Upper lobe of left lung (tissue), 6 donors: ENCODE data around the gene CTXN3. TPM values are rescaled to one million over a fixed set of nuclear protein-coding genes. Genes with fewer than 3 reads are reported as not detected.

Source experiments
- ATAC-seq, 2 donors: fragments of 200-7000 bp; cut with Tn5 transposase; one replicate each; pipeline ENCODE4 v1.9.1; 2022; ENCODE audit warnings: mild to moderate bottlenecking in 2 of 2, moderate library complexity in 2 of 2; ENCODE audit not compliant: low FRiP score in 2 of 2
- DNase-seq, 2 donors: peaks; one replicate each; pipeline ENCODE4 v3.0.0-alpha.2; 2019 to 2020
- H3K27ac ChIP-seq, 4 donors: fragments of 200-600 bp; sonication (generic); one replicate each; pipeline ENCODE4 v1.5.1; 2016 to 2019
- H3K27me3 ChIP-seq, 4 donors: fragments of 200-600 bp; sonication (generic); one replicate each; pipeline ENCODE4 v1.5.1; 2017 to 2019
- H3K36me3 ChIP-seq, 4 donors: fragments of 200-600 bp; sonication (generic); one replicate each; pipeline ENCODE4 v1.5.1; 2016 to 2019
- H3K4me1 ChIP-seq, 4 donors: fragments of 200-600 bp; sonication (generic); one replicate each; pipeline ENCODE4 v1.5.1; 2018 to 2019
- H3K4me3 ChIP-seq, 4 donors: fragments of 200-600 bp; sonication (generic); one replicate each; pipeline ENCODE4 v1.5.1; 2017 to 2019; ENCODE audit warnings: mild to moderate bottlenecking in 2 of 4, moderate library complexity in 1 of 4
- H3K9me3 ChIP-seq, 4 donors: fragments of 200-600 bp; sonication (generic); one replicate each; pipeline ENCODE4 v1.5.1; 2018 to 2019
- EP300 ChIP-seq, 4 donors: sonication (generic); formaldehyde crosslinking; IDR thresholded peaks; one replicate each; pipeline ENCODE4 v1.5.1; 2017; ENCODE audit warnings: antibody characterized with exemption in 4 of 4, control low read depth in 2 of 4
- POLR2A ChIP-seq, 4 donors: fragments of 450-650 bp; IDR thresholded peaks; one replicate each; pipeline ENCODE4 v1.5.1; 2016 to 2017; ENCODE audit warnings: antibody characterized with exemption in 4 of 4, mild to moderate bottlenecking in 2 of 4
- POLR2AphosphoS5 ChIP-seq, 2 donors: sonication (generic); formaldehyde crosslinking; IDR thresholded peaks; one replicate each; pipeline ENCODE4 v1.5.1; 2017; ENCODE audit warnings: antibody characterized with exemption in 2 of 2
- WGBS, 2 donors: methylation state at CpG; one replicate each; pipeline ENCODE4 v1.1.5; 2017 to 2018; 5-methylcytosine and 5-hydroxymethylcytosine counted together
- total RNA-seq, 6 donors: library from RNA; depleted of rRNA in 4 of 6; stranded (reverse); fragments of >200 nt in 4 of 6; gene quantifications; one replicate each; pipeline versions ENCODE4 v1.1.0 to v1.2.1, GENCODE V29; 2016 to 2021
- TF ChIP-seq, protein P1 (sequence below), 6 experiments: fragments of 450-650 bp in 4 of 6; fragments of 200-600 bp in 2 of 6; sonication (generic) in 2 of 6; IDR thresholded peaks; one replicate each; pipeline ENCODE4 v1.5.1; 2016 to 2019; ENCODE audit warnings: antibody characterized with exemption in 6 of 6
- donor health status: DM: no; HTN: no; CAD: no; lungs with moderate emphysema.
- donor health status: DM: no; HTN: yes; CAD: no; lungs with severe emphysema.

The CTXN3 gene
- total RNA-seq, 6 donors from 2014 or later = not detected

DNA sequence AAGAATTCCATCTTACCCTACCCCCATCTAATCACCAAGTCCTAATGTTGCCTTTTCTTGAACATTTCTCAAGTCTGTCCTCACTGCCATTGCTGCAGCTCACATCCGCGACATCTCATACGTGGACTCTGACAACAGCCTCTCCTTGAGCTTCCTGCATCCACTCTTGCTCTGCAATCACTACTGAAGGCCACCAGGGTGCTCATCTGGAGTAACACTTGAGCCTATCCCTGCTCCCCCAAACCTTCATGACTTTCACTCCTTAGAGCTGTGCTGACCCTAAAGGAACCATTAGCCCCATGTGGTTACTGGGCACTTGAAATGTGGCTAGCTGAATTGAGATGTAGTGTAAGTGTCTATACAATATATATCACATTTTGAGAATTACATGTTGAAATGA, 46.4 kb upstream of the CTXN3 start:
- no peaks in the 10 kb centered on the region for H3K4me1 ChIP-seq
- no peaks in the 10 kb centered on the region for H3K9me3 ChIP-seq
- no peaks in the 10 kb centered on the region for H3K27me3 ChIP-seq
- ATAC-seq = no peak
- no peak for DNase-seq
- H3K27ac ChIP-seq = no peak overlapping the region
- no peak overlapping the region for H3K4me3 ChIP-seq
- 97% methylated on average over 3 of the region's 3 CpGs for WGBS, 2 donors
- TF ChIP-seq, protein P1, sequence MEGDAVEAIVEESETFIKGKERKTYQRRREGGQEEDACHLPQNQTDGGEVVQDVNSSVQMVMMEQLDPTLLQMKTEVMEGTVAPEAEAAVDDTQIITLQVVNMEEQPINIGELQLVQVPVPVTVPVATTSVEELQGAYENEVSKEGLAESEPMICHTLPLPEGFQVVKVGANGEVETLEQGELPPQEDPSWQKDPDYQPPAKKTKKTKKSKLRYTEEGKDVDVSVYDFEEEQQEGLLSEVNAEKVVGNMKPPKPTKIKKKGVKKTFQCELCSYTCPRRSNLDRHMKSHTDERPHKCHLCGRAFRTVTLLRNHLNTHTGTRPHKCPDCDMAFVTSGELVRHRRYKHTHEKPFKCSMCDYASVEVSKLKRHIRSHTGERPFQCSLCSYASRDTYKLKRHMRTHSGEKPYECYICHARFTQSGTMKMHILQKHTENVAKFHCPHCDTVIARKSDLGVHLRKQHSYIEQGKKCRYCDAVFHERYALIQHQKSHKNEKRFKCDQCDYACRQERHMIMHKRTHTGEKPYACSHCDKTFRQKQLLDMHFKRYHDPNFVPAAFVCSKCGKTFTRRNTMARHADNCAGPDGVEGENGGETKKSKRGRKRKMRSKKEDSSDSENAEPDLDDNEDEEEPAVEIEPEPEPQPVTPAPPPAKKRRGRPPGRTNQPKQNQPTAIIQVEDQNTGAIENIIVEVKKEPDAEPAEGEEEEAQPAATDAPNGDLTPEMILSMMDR (IDR thresholded peaks at IDR 0.05) = no peak
- TF ChIP-seq POLR2AphosphoS5 (IDR thresholded peaks at IDR 0.05) (no peak), EP300 (IDR thresholded peaks at IDR 0.05) (no peak), POLR2A (IDR thresholded peaks at IDR 0.05) (no peak)
- H3K36me3 ChIP-seq = no peaks in the 10 kb centered on the region

DNA sequence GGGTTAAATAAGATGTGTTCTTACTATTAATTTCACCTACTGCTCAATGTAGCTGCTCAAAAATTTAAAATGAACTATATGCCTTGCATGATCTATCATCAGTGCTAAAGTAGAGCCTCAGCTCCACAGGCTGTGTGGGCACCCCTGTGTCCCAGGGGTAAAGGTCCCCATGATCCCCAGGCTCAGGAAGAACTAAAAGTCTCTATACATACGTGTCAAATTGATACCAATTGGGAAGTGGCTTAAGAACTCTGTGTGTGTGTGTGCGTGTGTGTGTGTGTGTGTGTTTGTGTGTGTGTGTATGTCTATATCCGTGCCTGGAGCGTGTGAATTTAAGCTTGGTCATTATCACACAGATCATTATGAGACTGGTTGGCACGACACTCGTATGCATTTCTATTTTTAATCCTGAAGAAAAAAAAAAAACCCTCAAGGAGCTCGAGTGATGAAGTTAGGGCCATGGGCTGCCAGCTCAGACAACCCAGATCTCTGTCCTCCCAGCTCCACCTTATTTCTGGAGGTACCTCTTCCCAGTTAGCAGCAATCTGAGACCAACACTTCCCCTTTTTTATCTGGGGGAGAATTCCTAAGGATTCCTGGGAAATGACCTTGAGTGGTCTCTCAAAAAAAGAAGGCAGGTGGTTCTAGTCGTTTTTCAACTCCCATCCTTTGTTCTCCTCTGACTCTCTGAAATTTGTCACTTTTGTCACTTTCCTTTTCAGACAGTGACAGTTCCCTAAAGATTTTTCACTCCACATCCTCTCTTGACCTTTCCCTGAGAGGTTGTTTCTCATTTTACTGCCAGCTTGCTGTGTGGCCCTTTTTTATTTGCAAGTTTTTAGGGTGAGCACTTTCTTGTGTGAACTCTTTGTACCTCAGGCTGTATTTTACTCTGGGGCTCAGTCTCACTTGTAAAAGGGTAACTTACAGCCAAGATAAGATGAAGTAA, 45.7 kb upstream of the CTXN3 start:
- no peak overlapping the region for H3K4me3 ChIP-seq
- 37 to 47% methylated on average over 8 of the region's 8 CpGs for WGBS, 2 donors
- no peak for DNase-seq
- no peaks in the 10 kb centered on the region for H3K36me3 ChIP-seq
- no peaks in the 10 kb centered on the region for H3K9me3 ChIP-seq
- TF ChIP-seq, protein P1 (IDR thresholded peaks at IDR 0.05) = no peak
- TF ChIP-seq EP300 (IDR thresholded peaks at IDR 0.05) (no peak), POLR2AphosphoS5 (IDR thresholded peaks at IDR 0.05) (no peak), POLR2A (IDR thresholded peaks at IDR 0.05) (no peak)
- H3K4me1 ChIP-seq = no peaks in the 10 kb centered on the region
- H3K27ac ChIP-seq = no peak overlapping the region
- no peaks in the 10 kb centered on the region for H3K27me3 ChIP-seq
- ATAC-seq = no peak

DNA sequence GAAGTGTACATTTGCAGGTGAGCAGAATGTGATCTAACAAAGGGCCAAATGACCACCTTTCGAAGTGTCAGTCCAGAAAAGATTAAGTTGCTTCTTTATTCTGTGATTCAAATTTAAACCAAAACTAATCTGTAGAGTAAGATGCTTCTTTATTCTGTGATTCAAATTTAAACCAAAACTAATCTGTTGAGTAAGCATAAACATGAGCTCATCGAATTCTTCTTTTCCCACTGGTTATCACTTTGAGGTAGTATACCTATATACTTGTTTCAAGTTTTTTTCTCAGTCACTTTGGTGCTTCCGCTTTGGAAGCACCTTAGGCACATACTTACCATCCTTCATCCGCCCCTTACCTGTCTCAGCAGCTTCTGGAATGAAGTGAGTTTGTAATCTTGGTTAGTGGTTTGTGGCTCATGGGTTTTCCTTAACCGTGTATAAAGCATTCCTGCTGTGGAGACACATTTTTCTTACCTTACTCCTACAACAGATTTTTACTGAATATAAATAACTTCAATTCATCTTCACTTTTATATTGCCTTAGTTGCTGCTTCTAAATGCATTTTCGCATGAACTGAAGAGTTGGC, 40.7 kb upstream of the CTXN3 start:
- TF ChIP-seq EP300 (IDR thresholded peaks at IDR 0.05) = no peak
- no peak for TF ChIP-seq POLR2AphosphoS5 (IDR thresholded peaks at IDR 0.05)
- TF ChIP-seq, protein P1 (IDR thresholded peaks at IDR 0.05) = no peak
- H3K27me3 ChIP-seq = no peaks in the 10 kb centered on the region
- no peak for ATAC-seq

DNA sequence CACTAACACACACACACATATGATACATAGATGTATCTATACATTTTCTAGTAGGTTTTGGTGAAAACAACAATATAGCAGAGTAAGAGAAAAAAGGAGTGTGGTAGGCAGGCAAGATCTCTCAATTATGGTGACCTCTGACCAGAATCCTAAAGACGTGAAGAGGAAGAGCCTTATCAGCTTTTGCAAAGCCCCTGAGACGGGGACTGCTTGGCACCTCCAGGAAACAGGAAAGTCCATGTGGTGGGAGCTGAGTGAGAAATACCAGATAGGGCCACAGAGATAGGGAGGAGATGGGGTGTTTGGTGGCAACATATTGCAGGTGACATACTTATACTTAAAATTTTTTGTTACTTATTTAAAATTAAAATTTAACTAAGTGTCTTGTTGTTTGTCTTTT, 39.9 kb upstream of the CTXN3 start:
- TF ChIP-seq EP300 (IDR thresholded peaks at IDR 0.05) = no peak
- TF ChIP-seq, protein P1 (IDR thresholded peaks at IDR 0.05) = no peak
- no peak for TF ChIP-seq POLR2A (IDR thresholded peaks at IDR 0.05)
- no peak for TF ChIP-seq POLR2AphosphoS5 (IDR thresholded peaks at IDR 0.05)
- Histone ChIP-seq H3K4me3 (no peak overlapping the region), H3K36me3 (no peaks in the 10 kb centered on the region), H3K27ac (no peak overlapping the region), H3K9me3 (no peaks in the 10 kb centered on the region), H3K27me3 (no peaks in the 10 kb centered on the region), H3K4me1 (no peaks in the 10 kb centered on the region)
- no peak for ATAC-seq
- no peak for DNase-seq
- 41 to 44% methylated on average over 2 of the region's 2 CpGs for WGBS, 2 donors

More for the DNA sequence above, 40.7 kb upstream of the CTXN3 start:
- Histone ChIP-seq H3K4me3 (no peak overlapping the region), H3K36me3 (no peaks in the 10 kb centered on the region), H3K9me3 (no peaks in the 10 kb centered on the region), H3K27ac (no peak overlapping the region), H3K4me1 (no peaks in the 10 kb centered on the region)
- 76 to 87% methylated on average over 6 of the region's 6 CpGs for WGBS, 2 donors
- DNase-seq = no peak
